ENCODE results near the gene LHB.
"Not testable (repeated sequence)": the region's sequence is repeated elsewhere in the genome, so short reads cannot be mapped to it uniquely, and the experiment has no call there.

The LHB gene

GRCh38 chr19:49024233-49024632 is 7.3 kb upstream of the LHB start, which contains the start of gene CGB3:
Gene CGB3, minus strand, starts transcription at chr19:49024333. Its CDS starts 362 bp downstream, at chr19:49023971.
- POLR2A ChIA-PET; DNase-seq (ENCODE audit: low read depth, low spot score); CTCF ChIA-PET; H3K4me3 ChIP-seq (ENCODE audit: low read depth, low read length): not testable (repeated sequence)

- ChIA-PET CTCF (interaction anchor here (0.8 to 5.5 kb wide), 2 partner anchors 23 to 29 kb away, joined by 3 to 68 read pairs; partner anchors contain the start of genes GYS1 and RUVBL2), POLR2A (no interaction called here)
- no peak overlapping the region for H3K4me3 ChIP-seq (ENCODE audit: low read depth, low read length)
- DNase-seq (ENCODE audit: low read depth, low spot score) = no peak
- TF ChIP-seq CTCF (IDR thresholded peaks at IDR 0.05; ENCODE audit: insufficient read depth, low read length, missing control alignments) = no peak
Observed at GRCh38 chr19:49022116-49022515, 5.2 kb upstream of the LHB start.

- H3K4me3 ChIP-seq (ENCODE audit: low read depth, low read length) = no peak overlapping the region
- TF ChIP-seq CTCF (IDR thresholded peaks at IDR 0.05; ENCODE audit: insufficient read depth, low read length, missing control alignments) = no peak
- CTCF ChIA-PET = interaction anchor here (0.8 to 5.5 kb wide), 2 partner anchors 22 to 28 kb away, joined by 3 to 68 read pairs; partner anchors contain the start of genes GYS1 and RUVBL2
- DNase-seq (ENCODE audit: low read depth, low spot score) = no peak
- POLR2A ChIA-PET = no interaction called here
Observed at GRCh38 chr19:49020931-49021895, 4.3 kb upstream of the LHB start.

GRCh38 chr19:49020342-49020741 is 3.5 kb upstream of the LHB start:
- TF ChIP-seq CTCF (IDR thresholded peaks at IDR 0.05; ENCODE audit: insufficient read depth, low read length, missing control alignments) = no peak
- no peak for DNase-seq (ENCODE audit: low read depth, low spot score)
- ChIA-PET CTCF (interaction anchor here (1.3 to 5.5 kb wide), 3 partner anchors 21 to 36 kb away, joined by 6 to 68 read pairs (median 26); partner anchors contain the start of genes GYS1 and RUVBL2), POLR2A (no interaction called here)
- H3K4me3 ChIP-seq (ENCODE audit: low read depth, low read length) = no peak overlapping the region

GRCh38 chr19:49019242-49019932 is 2.5 kb upstream of the LHB start:
- peak overlapping the region; percentile 50 for H3K4me3 ChIP-seq (ENCODE audit: low read depth, low read length)
- peak; percentile 11 for TF ChIP-seq CTCF (IDR thresholded peaks at IDR 0.05; ENCODE audit: insufficient read depth, low read length, missing control alignments)
- ChIA-PET POLR2A (interaction anchor here (0.6 to 2.0 kb wide), 3 partner anchors 20 to 50 kb away, joined by 3 to 7 read pairs (median 4); partner anchors contain the start of gene CGB7), CTCF (interaction anchor here (1.3 to 5.5 kb wide), 7 partner anchors 13 to 179 kb away, joined by 4 to 68 read pairs (median 6); partner anchors contain the start of genes GYS1 and RUVBL2)
- DNase-seq (ENCODE audit: low read depth, low spot score) = no peak

GRCh38 chr19:49018388-49019241 is 1.7 kb upstream of the LHB start:
- H3K4me3 ChIP-seq (ENCODE audit: low read depth, low read length) = peak overlapping the region; percentile 50

More at GRCh38 chr19:49018388-49019241, 1.7 kb upstream of the LHB start:
- POLR2A ChIA-PET = interaction anchor here (2.0 kb wide), 1 partner anchor 39 kb away, joined by 7 read pairs; the partner anchor contains the start of gene CGB7
- CTCF ChIA-PET = interaction anchor here (0.6 to 5.5 kb wide), 12 partner anchors 10 to 231 kb away, joined by 3 to 68 read pairs (median 6); partner anchors contain the start of genes CGB7, GYS1 and RUVBL2
- not testable (repeated sequence) for DNase-seq (ENCODE audit: low read depth, low spot score)
